Right atrium auricular region (tissue), 2 donors: ENCODE results near the gene FLAD1. TPM values are rescaled to one million over a fixed set of nuclear protein-coding genes. Genes with fewer than 3 reads are reported as not detected.
"Not testable (repeated sequence)": the region's sequence is repeated elsewhere in the genome, so short reads cannot be mapped to it uniquely, and the experiment has no call there.

Source experiments
- DNase-seq: peaks from one replicate; pipeline ENCODE4 v3.0.0-alpha.2; 2019; ENCODE audit warnings: low spot score
- H3K27ac ChIP-seq, 2 donors: fragments of 200-600 bp; sonication (generic); 1 replicate in 1 of 2; 2 replicates in 1 of 2; pipeline ENCODE4 v1.5.1; 2016 to 2019
- H3K27me3 ChIP-seq, 2 donors: fragments of 200-600 bp; sonication (generic); one replicate each; pipeline versions ENCODE4 v1.5.1 to v1.6.0; 2017 to 2019
- H3K36me3 ChIP-seq: fragments of 200-600 bp; sonication (generic); one replicate; pipeline ENCODE4 v1.5.1; 2016
- H3K4me1 ChIP-seq, 2 donors: fragments of 200-600 bp; sonication (generic); one replicate each; pipeline versions ENCODE4 v1.5.1 to v1.6.0; 2017 to 2019
- H3K4me3 ChIP-seq, 2 donors: fragments of 200-600 bp; sonication (generic); 1 replicate in 1 of 2; 2 replicates in 1 of 2; pipeline ENCODE4 v1.5.1; 2017 to 2019; ENCODE audit warnings: mild to moderate bottlenecking in 1 of 2, moderate library complexity in 1 of 2
- H3K9me3 ChIP-seq, 2 donors: fragments of 200-600 bp; sonication (generic); one replicate each; pipeline ENCODE4 v1.5.1; 2019
- CTCF ChIP-seq, 2 donors: fragments of 200-600 bp; sonication (generic); IDR thresholded peaks; one replicate each; pipeline ENCODE4 v1.5.1; 2019; ENCODE audit warnings: antibody characterized with exemption in 2 of 2
- total RNA-seq, 2 donors: library from RNA; depleted of rRNA; stranded (reverse); fragments of >200 nt; gene quantifications; one replicate each; pipeline ENCODE4 v1.1.0, GENCODE V29; 2016

Gene FLAD1
- total RNA-seq, 2 donors from 2014 or later: 19.5 to 24.8 TPM

- Histone ChIP-seq H3K9me3 (no peaks in the 10 kb centered on the region), H3K27ac (peak overlapping the region; percentile 99), H3K36me3 (no peaks in the 10 kb centered on the region), H3K27me3 (no peaks in the 10 kb centered on the region), H3K4me1 (peaks cover 0 to 50% of the 10 kb centered on the region in 2 donors), H3K4me3 (peak overlapping the region; percentile 51 to 74)
- no peak for TF ChIP-seq CTCF (IDR thresholded peaks at IDR 0.05)
- peak; percentile 95 for DNase-seq
These were observed 8.2 kb upstream of the FLAD1 start for GRCh38 chr1:154974808-154975408.

- Histone ChIP-seq H3K36me3 (no peaks in the 10 kb centered on the region), H3K27ac (peak overlapping the region; percentile 99), H3K4me3 (peak overlapping the region; percentile 51 to 74), H3K4me1 (peaks cover 0 to 44% of the 10 kb centered on the region in 2 donors), H3K27me3 (no peaks in the 10 kb centered on the region), H3K9me3 (no peaks in the 10 kb centered on the region)
- DNase-seq: no peak
- no peak for TF ChIP-seq CTCF (IDR thresholded peaks at IDR 0.05)
These were observed 7.6 kb upstream of the FLAD1 start for GRCh38 chr1:154975409-154976059.

- not testable (repeated sequence) for H3K9me3 ChIP-seq, DNase-seq, H3K36me3 ChIP-seq, H3K27ac ChIP-seq, H3K27me3 ChIP-seq, H3K4me3 ChIP-seq
- H3K4me1 ChIP-seq: peaks cover 0 to 28% of the 10 kb centered on the region in 2 donors
These were observed 5.4 kb upstream of the FLAD1 start for GRCh38 chr1:154977762-154978161.

- no peak overlapping the region for H3K4me3 ChIP-seq
- peaks cover 0 to 23% of the 10 kb centered on the region in 2 donors for H3K4me1 ChIP-seq
- no peak overlapping the region for H3K27ac ChIP-seq
- DNase-seq: no peak
- H3K9me3 ChIP-seq: no peaks in the 10 kb centered on the region
- H3K36me3 ChIP-seq: no peaks in the 10 kb centered on the region
- H3K27me3 ChIP-seq: no peaks in the 10 kb centered on the region
- no peak for TF ChIP-seq CTCF (IDR thresholded peaks at IDR 0.05)
These were observed 4.8 kb upstream of the FLAD1 start for GRCh38 chr1:154978360-154978759.

- Histone ChIP-seq H3K27ac (peak overlapping the region in 1 of 2 donors; percentile 31), H3K27me3 (no peaks in the 10 kb centered on the region), H3K36me3 (no peaks in the 10 kb centered on the region), H3K4me3 (peak overlapping the region; percentile 32 to 71), H3K9me3 (no peaks in the 10 kb centered on the region), H3K4me1 (peaks cover 0 to 17% of the 10 kb centered on the region in 2 donors)
- TF ChIP-seq CTCF (IDR thresholded peaks at IDR 0.05): no peak
- DNase-seq: no peak
These were observed 803 bp upstream of the FLAD1 start for GRCh38 chr1:154982341-154982740.

GRCh38 chr1:154983776-154984466 lies 777 bp downstream of the FLAD1 start:
- peak overlapping the region; percentile 62 to 65 for H3K27ac ChIP-seq
- H3K4me3 ChIP-seq: peak overlapping the region; percentile 60 to 71
- peaks cover 0 to 17% of the 10 kb centered on the region in 2 donors for H3K4me1 ChIP-seq
- no peaks in the 10 kb centered on the region for H3K27me3 ChIP-seq
- no peak for TF ChIP-seq CTCF (IDR thresholded peaks at IDR 0.05)
- H3K36me3 ChIP-seq: peaks cover 11% of the 10 kb centered on the region
- DNase-seq: no peak
- H3K9me3 ChIP-seq: no peaks in the 10 kb centered on the region

GRCh38 chr1:154986736-154987135 lies 3.6 kb downstream of the FLAD1 start:
- peaks cover 25% of the 10 kb centered on the region for H3K36me3 ChIP-seq
- DNase-seq, H3K4me3 ChIP-seq, H3K27me3 ChIP-seq, H3K9me3 ChIP-seq, H3K27ac ChIP-seq: not testable (repeated sequence)
- peaks cover 0 to 17% of the 10 kb centered on the region in 2 donors for H3K4me1 ChIP-seq
